Right lung (tissue), 5 donors: ENCODE data around the gene LZTS2. TPM values are rescaled to one million over a fixed set of nuclear protein-coding genes. Genes with fewer than 3 reads are reported as not detected.
A peak's percentile ranks its signal among the peaks of the same experiment; 100 is the strongest.
"Not testable (repeated sequence)": the region's sequence is repeated elsewhere in the genome, so short reads cannot be mapped to it uniquely, and the experiment has no call there.

Experiments used
- DNase-seq, 2 donors: peaks; one replicate each; pipeline ENCODE4 v3.0.0-alpha.2; 2013
- polyA plus RNA-seq, 5 donors: library from polyadenylated mRNA; unstranded; fragments of 120-200 nt; gene quantifications; one replicate each; pipeline versions ENCODE4 v1.2.1 to v1.2.3, GENCODE V29; 2013; ENCODE audit warnings: inconsistent platforms in 1 of 5, low replicate concordance in 1 of 5; ENCODE audit not compliant: insufficient read length in 5 of 5, insufficient read depth in 1 of 5

LZTS2 gene
- polyA plus RNA-seq, 5 donors, result 37.4 to 73.9 (median 57.6) TPM

GRCh38 chr10:101030496-101031127, 31.0 kb downstream of the LZTS2 start:
- DNase-seq, result no peak

GRCh38 chr10:101031128-101031795, 31.7 kb downstream of the LZTS2 start, which contains the start of the genes PDZD7 and SFXN3:
TSS of gene PDZD7 (minus strand) at chr10:101031129. CDS start at chr10:101030219, 910 bp downstream.
TSS of gene SFXN3 (plus strand) at chr10:101031234. CDS start at chr10:101034695, 3,461 bp downstream.
- peak; percentile 83 to 85 for DNase-seq

DNA sequence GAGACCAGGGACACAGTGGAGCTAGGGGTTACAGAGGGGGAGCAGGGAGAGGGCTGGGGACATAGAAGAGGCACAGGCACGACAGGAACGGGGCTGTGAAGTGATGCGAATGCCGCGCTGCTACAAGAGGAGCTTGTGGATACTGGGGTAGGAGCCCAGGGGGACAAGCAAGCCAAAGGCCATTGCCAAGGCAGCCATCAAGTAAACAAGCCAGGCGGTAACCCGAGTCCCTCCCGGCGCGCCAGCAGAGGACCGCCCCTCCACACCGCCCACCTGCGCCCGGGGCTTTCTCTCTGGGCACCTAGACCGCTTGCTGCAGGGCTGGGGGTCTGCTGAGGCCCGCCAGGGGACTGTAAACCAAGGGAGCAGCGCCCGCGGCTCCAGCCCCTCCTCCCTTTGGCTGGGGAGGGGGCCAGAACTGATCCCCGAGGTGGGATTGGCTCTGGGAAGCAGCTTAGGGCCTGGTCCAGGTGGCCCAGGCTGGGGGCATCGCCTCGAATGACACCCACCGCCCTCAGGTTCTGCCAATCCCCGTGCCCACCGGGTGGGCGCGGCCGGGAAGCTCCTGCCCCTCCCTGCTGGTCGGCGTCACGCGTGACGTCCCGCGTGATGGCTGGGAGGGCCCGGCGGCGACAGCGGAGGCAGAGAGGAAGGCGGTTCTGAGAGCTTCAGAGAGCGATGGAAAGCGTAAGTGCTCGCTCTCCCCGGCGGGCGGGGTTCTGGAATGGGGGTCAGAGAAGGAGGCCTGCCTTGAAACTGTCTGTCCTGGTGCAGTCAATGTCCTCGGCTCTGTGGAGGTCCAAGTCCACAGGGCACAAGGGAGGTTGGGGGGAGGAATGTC, 32.4 kb downstream of the LZTS2 start:
- peak; percentile 81 for DNase-seq

DNA sequence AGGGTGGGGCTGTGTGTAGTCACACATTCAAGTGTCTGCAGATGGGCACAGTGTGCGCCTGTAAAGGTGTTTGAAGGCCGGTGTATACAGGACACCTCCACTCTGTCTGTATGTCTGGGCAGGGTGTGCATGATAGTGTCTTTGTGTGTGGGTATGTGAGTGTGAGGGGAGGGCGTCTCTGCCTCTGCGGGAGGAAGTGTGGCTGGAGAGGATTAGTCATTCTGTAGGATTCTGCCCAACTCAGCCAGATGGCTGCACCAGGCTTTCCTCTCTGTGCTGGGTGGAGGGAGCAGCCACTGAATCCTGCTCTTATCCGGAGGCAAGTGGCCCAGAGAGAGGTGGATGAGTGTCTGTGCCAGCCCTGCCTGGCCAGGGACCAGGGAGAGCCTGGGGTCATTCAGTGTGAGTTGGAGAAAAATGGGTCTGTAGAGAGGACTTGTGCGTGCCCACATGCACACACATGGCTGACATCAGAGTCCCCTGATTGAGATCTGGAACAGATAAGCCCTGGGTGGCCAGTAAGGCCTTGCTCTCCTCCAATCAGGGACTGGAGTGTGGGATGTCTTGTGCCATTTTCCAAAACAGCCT, 33.1 kb downstream of the LZTS2 start:
- DNase-seq, result peak; percentile 52 to 56

- DNase-seq, result no peak
These were observed 33.7 kb downstream of the LZTS2 start for GRCh38 chr10:101033276-101033675.

- not testable (repeated sequence) for DNase-seq
These were observed 34.8 kb downstream of the LZTS2 start for GRCh38 chr10:101034404-101034803.

DNA sequence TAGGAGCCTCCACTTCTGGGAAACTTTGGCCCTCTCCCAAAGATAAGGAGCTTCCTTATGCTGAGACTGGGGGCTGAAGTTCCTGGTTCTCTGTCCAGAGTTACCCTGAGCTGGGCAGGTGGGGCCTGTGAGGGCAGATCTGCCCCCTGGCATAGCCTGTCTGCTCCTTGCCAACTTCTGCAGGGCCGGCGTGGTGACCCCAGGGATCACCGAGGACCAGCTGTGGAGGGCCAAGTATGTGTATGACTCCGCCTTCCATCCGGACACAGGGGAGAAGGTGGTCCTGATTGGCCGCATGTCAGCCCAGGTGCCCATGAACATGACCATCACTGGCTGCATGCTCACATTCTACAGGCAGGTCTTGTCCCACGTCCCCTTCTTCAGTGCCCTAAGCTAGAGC, 35.7 kb downstream of the LZTS2 start:
- DNase-seq, result no peak

DNA sequence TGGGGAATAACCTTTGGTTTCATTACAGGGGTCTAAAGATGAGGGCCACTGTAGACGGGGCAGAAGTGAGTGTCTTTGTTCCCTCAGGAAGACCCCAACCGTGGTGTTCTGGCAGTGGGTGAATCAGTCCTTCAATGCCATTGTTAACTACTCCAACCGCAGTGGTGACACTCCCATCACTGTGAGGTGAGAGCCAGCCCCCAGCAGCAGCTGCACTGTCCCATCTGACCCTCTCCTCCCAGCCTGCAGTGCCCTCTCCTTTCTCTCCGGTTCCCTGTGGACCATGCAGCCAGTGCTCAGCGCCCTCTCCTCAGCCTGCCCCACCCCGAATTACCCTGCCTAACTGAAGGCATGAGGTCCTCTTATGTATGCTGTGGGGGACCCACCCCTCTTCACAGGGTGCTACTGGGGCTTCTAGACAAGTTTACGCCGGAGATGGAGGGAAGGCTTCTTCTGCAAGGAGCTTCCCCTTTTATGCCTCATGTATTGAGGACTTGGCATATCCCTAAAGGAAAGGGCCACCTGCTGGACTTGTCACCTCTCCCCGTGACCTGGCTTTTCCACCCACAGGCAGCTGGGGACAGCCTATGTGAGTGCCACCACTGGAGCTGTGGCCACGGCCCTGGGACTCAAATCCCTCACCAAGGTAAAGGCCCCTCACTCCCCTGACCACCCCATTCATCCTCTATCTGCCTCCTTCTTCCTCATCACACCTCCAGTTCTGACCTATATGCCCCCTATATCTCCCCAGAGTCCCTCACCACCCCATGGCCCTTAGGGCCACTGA, 36.5 kb downstream of the LZTS2 start:
- no peak for DNase-seq

GRCh38 chr10:101036726-101037125, 37.1 kb downstream of the LZTS2 start:
- no peak for DNase-seq

- no peak for DNase-seq
These were observed 38.9 kb downstream of the LZTS2 start for GRCh38 chr10:101038484-101038883.

DNA sequence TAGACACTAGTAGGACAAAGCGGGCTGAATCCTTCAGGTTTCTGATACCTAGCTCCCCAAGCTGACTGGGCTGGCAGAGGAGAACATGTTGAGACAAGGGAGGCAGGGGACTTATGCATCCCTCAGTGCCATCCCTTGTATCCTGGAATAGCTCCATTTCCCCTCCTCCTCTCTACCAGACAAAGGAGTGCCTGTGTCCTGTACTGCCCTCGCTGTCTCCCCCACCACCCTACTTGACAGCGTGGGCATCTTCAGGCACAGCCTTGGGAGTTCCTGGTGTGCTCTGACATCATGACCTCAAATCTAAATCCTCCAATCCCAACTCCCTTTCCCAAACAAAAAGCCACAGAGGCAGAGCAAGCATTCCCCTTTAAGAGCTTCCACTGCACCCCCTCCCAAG, 40.5 kb downstream of the LZTS2 start:
- no peak for DNase-seq

GRCh38 chr10:101040851-101041250, 41.2 kb downstream of the LZTS2 start:
- DNase-seq, result no peak

DNA sequence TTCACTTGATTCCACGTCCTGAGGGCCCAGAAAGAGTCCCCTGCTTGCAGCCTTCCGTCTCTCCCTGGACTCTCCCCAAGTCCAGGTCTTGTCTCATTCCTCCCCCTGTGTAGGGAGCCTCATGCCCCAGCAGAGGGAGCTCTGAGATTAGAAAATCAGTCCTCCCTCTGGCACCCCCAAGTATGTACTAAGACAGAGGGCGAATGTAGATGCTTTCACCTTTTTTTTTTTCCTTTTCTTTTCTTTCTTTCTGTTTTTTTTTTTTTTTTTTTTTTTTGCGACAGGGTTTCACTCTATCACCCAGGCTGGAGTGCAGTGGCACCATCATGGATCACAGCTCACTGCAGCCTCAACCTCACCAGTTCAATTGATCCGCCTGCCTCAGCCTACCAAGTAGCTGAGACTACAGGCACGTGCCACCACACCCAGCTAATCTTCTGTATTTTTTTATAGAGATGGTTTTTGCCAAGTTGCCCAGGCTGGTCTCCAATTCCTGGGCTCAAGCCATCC, 41.7 kb downstream of the LZTS2 start:
- DNase-seq, result peak; percentile 71 to 83

- DNase-seq, result no peak
These were observed 42.5 kb downstream of the LZTS2 start for GRCh38 chr10:101042118-101042517.

GRCh38 chr10:101042667-101043362, 43.2 kb downstream of the LZTS2 start:
- DNase-seq, result peak; percentile 94

DNA sequence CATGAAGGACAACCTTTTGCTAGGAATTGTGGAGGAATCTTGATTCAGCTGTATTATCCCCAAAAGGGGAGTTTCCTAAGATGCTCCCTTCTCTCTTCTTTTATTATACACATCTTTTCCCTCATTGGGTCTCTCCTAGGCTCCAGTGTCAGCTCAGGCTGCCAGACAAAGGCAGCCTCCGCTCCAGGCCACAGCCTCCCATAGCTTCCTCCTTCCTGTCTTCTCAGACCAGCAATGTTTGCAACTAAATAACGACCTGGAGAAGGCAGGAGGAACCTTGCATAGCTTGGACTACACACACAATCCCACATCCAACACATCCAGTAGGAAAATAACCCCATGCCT, 43.7 kb downstream of the LZTS2 start:
- DNase-seq, result no peak

- no peak for DNase-seq
These were observed 44.5 kb downstream of the LZTS2 start for GRCh38 chr10:101044117-101044516.

- DNase-seq, result no peak
These were observed 47.0 kb downstream of the LZTS2 start for GRCh38 chr10:101046332-101047238.

- no peak for DNase-seq
These were observed 47.7 kb downstream of the LZTS2 start for GRCh38 chr10:101047268-101047667.
